Esophagus muscularis mucosa (tissue), 3 donors: ENCODE results near the gene GTF3C5.

Source experiments
- POLR2A ChIP-seq: fragments of 450-650 bp; IDR thresholded peaks from one replicate; pipeline ENCODE4 v1.6.1; 2017; ENCODE audit warnings: antibody characterized with exemption, moderate library complexity, mild to moderate bottlenecking, low read depth
- TF ChIP-seq, protein P1 (sequence below), 3 experiments: fragments of 200-600 bp in 2 of 3; fragments of 450-650 bp in 1 of 3; sonication (generic) in 2 of 3; IDR thresholded peaks; one replicate each; pipeline ENCODE4 v1.5.1; 2017 to 2019; ENCODE audit warnings: antibody characterized with exemption in 3 of 3, mild to moderate bottlenecking in 2 of 3, moderate library complexity in 1 of 3

DNA sequence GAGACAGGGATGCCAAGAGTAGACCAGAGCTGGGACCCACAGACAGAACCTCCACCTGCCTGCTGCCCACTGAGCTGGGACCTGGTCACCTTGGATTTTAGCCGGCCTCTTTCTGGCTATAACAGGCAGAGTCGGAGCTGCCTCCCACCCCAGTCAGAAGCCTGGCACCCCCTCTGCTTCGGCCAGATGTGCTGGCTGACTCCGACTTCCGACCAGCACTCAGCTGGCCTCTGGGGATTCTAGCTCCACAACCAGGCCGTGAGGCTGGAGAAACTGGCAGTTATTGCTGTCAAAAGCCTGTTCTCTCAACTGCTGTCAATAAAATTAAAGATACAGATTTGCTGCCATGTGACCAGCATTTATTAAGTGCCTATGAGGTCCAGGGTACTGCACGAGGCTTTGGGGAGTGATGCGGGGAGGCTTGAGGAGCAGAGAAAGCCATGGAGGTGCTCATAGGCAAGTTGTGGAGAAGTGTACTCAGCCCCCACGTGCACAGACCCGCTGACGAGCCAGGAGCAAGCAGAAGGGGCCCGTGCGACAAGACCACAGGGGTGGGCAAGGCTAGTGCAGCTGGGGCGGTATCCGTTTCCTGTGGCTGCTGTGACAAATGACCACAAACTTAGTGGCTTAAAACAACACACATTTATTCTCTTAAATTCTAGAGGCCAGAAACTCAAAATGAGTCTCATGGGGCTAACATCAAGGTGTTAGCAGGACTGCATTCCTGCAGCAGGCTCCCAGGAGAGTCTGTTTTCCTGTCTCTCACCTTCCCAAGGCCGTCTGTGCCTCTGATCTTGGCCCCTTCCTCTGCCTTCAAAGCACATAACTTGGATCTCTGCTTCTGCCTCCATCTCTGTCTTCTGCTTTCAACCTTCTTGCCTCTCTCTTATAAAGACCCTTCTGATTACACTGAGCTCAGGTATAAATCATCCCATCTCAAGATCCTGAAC, 39.2 kb upstream of the GTF3C5 start:
- TF ChIP-seq POLR2A = no peak
- TF ChIP-seq, protein P1, sequence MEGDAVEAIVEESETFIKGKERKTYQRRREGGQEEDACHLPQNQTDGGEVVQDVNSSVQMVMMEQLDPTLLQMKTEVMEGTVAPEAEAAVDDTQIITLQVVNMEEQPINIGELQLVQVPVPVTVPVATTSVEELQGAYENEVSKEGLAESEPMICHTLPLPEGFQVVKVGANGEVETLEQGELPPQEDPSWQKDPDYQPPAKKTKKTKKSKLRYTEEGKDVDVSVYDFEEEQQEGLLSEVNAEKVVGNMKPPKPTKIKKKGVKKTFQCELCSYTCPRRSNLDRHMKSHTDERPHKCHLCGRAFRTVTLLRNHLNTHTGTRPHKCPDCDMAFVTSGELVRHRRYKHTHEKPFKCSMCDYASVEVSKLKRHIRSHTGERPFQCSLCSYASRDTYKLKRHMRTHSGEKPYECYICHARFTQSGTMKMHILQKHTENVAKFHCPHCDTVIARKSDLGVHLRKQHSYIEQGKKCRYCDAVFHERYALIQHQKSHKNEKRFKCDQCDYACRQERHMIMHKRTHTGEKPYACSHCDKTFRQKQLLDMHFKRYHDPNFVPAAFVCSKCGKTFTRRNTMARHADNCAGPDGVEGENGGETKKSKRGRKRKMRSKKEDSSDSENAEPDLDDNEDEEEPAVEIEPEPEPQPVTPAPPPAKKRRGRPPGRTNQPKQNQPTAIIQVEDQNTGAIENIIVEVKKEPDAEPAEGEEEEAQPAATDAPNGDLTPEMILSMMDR (IDR thresholded peaks at IDR 0.05) = no peak
